HEK293 (cell line): ENCODE results near the gene ADAMTSL3.

Source experiments
- CTCF ChIA-PET: fragments of 350-600 bp; formaldehyde crosslinking; extraction: SDS; loops from one replicate; lab custom pipeline; 2021; ENCODE audit warnings: antibody characterized with exemption; lab: Yijun Ruan, JAX
- POLR2A ChIA-PET: fragments of 300-600 bp; formaldehyde crosslinking; extraction: SDS; loops from one replicate; lab custom pipeline; 2020; ENCODE audit warnings: antibody characterized with exemption, inconsistent platforms; lab: Yijun Ruan, JAX
- H3K27ac ChIP-seq: fragments of 200-500 bp; sonication (Bioruptor generic); 2 replicates; pipeline ENCODE4 v1.5.1; 2014; ENCODE audit warnings: low read depth, low read length, control low read depth, inconsistent platforms; ENCODE audit errors: extremely low read depth
- H3K36me3 ChIP-seq, 2 experiments: fragments of 200-500 bp in 1 of 2; sonication (Bioruptor generic) in 1 of 2; 1 replicate in 1 of 2; 2 replicates in 1 of 2; pipeline ENCODE4 v1.5.1; 2014 to 2017; ENCODE audit warnings: inconsistent platforms in 2 of 2, low read length in 2 of 2; ENCODE audit not compliant: control insufficient read depth in 2 of 2, insufficient read depth in 1 of 2
- H3K4me1 ChIP-seq: fragments of 200-500 bp; sonication (Bioruptor generic); 2 replicates; pipeline ENCODE4 v1.5.1; 2014; ENCODE audit warnings: mild to moderate bottlenecking, low read length, inconsistent platforms; ENCODE audit not compliant: control insufficient read depth, insufficient read depth
- H3K4me3 ChIP-seq: 2 replicates; pipeline ENCODE4 v1.5.1; 2011; ENCODE audit warnings: low read depth, mild to moderate bottlenecking, control low read depth, low read length, moderate library complexity
- H3K9me3 ChIP-seq: fragments of 200-500 bp; sonication (Bioruptor generic); 2 replicates; pipeline ENCODE4 v1.5.1; 2014; ENCODE audit warnings: low read depth, low read length, inconsistent platforms; ENCODE audit not compliant: control insufficient read depth, insufficient read depth
- CTCF ChIP-seq: fragments of 450-650 bp; formaldehyde crosslinking; IDR thresholded peaks from 2 replicates; pipeline ENCODE4 v1.5.1; 2016; ENCODE audit warnings: missing biosample characterization, missing genetic modification characterization
- FEZF1 ChIP-seq: fragments of 450-650 bp; formaldehyde crosslinking; IDR thresholded peaks from 2 replicates; pipeline ENCODE4 v1.5.1; 2016; ENCODE audit warnings: missing biosample characterization, missing genetic modification characterization
- HOXC10 ChIP-seq: sonication (generic); formaldehyde crosslinking; IDR thresholded peaks from 2 replicates; pipeline ENCODE4 v1.8.1; 2023; ENCODE audit warnings: mild to moderate bottlenecking, missing genetic modification reagents
- KLF1 ChIP-seq: fragments of 450-650 bp; formaldehyde crosslinking; IDR thresholded peaks from 2 replicates; pipeline ENCODE4 v1.5.1; 2016; ENCODE audit warnings: missing biosample characterization, missing genetic modification characterization
- MYNN ChIP-seq: fragments of 450-650 bp; formaldehyde crosslinking; IDR thresholded peaks from 2 replicates; pipeline ENCODE4 v1.5.1; 2016; ENCODE audit warnings: missing biosample characterization, missing genetic modification characterization, borderline replicate concordance
- OSR2 ChIP-seq: fragments of 450-650 bp; formaldehyde crosslinking; IDR thresholded peaks from 2 replicates; pipeline ENCODE4 v1.5.1; 2016; ENCODE audit warnings: missing biosample characterization, missing genetic modification characterization
- PBX3 ChIP-seq: sonication (generic); formaldehyde crosslinking; IDR thresholded peaks from 2 replicates; pipeline ENCODE4 v1.8.1; 2022; ENCODE audit warnings: mild to moderate bottlenecking, moderate library complexity, missing genetic modification reagents
- PRDM4 ChIP-seq: fragments of 450-650 bp; formaldehyde crosslinking; IDR thresholded peaks from 2 replicates; pipeline ENCODE4 v1.5.1; 2017; ENCODE audit warnings: missing biosample characterization, missing genetic modification characterization
- SP3 ChIP-seq: fragments of 450-650 bp; formaldehyde crosslinking; IDR thresholded peaks from 2 replicates; pipeline ENCODE4 v1.5.1; 2016; ENCODE audit warnings: missing biosample characterization, missing genetic modification characterization
- ZBTB21 ChIP-seq: fragments of 450-650 bp; formaldehyde crosslinking; IDR thresholded peaks from 2 replicates; pipeline ENCODE4 v1.5.1; 2017; ENCODE audit warnings: missing biosample characterization, missing genetic modification characterization
- ZBTB48 ChIP-seq: fragments of 450-650 bp; formaldehyde crosslinking; IDR thresholded peaks from 2 replicates; pipeline ENCODE4 v1.5.1; 2016; ENCODE audit warnings: missing biosample characterization, missing genetic modification characterization
- ZBTB6 ChIP-seq: fragments of 450-650 bp; formaldehyde crosslinking; IDR thresholded peaks from 2 replicates; pipeline ENCODE4 v1.5.1; 2017; ENCODE audit warnings: missing biosample characterization, missing genetic modification characterization
- ZFP37 ChIP-seq: fragments of 450-650 bp; formaldehyde crosslinking; IDR thresholded peaks from 2 replicates; pipeline ENCODE4 v1.5.1; 2016; ENCODE audit warnings: missing biosample characterization, missing genetic modification characterization
- ZFP69B ChIP-seq: fragments of 450-650 bp; formaldehyde crosslinking; IDR thresholded peaks from 2 replicates; pipeline ENCODE4 v1.5.1; 2016; ENCODE audit warnings: missing biosample characterization, missing genetic modification characterization
- ZNF10 ChIP-seq: fragments of 450-650 bp; formaldehyde crosslinking; IDR thresholded peaks from 2 replicates; pipeline ENCODE4 v1.5.1; 2017; ENCODE audit warnings: missing biosample characterization, missing genetic modification characterization
- ZNF112 ChIP-seq: fragments of 450-650 bp; formaldehyde crosslinking; IDR thresholded peaks from 2 replicates; pipeline ENCODE4 v1.5.0; 2017; ENCODE audit warnings: missing biosample characterization, missing genetic modification characterization
- ZNF114 ChIP-seq: fragments of 450-650 bp; formaldehyde crosslinking; IDR thresholded peaks from 2 replicates; pipeline ENCODE4 v1.5.0; 2017; ENCODE audit warnings: missing biosample characterization, missing genetic modification characterization
- ZNF138 ChIP-seq: fragments of 450-650 bp; formaldehyde crosslinking; IDR thresholded peaks from 2 replicates; pipeline ENCODE4 v1.5.1; 2016; ENCODE audit warnings: missing biosample characterization, missing genetic modification characterization, borderline replicate concordance
- ZNF184 ChIP-seq: fragments of 450-650 bp; IDR thresholded peaks from 2 replicates; pipeline ENCODE4 v1.5.1; 2018; ENCODE audit warnings: missing biosample characterization, mild to moderate bottlenecking, missing genetic modification characterization
- ZNF274 ChIP-seq, 2 experiments: fragments of 200-500 bp in 1 of 2; fragments of 450-650 bp in 1 of 2; sonication (Bioruptor generic) in 1 of 2; formaldehyde crosslinking in 1 of 2; IDR thresholded peaks; 2 replicates each; pipeline versions ENCODE4 v1.5.1 to v1.6.1; 2014 to 2016; ENCODE audit warnings: borderline replicate concordance in 1 of 2, inconsistent platforms in 1 of 2, low read length in 1 of 2, missing biosample characterization in 1 of 2, missing genetic modification characterization in 1 of 2
- ZNF366 ChIP-seq: fragments of 450-650 bp; formaldehyde crosslinking; conservative IDR thresholded peaks from 2 replicates; pipeline ENCODE4 v1.5.1; 2016; ENCODE audit warnings: missing biosample characterization, missing genetic modification characterization
- ZNF394 ChIP-seq: fragments of 450-650 bp; formaldehyde crosslinking; IDR thresholded peaks from 2 replicates; pipeline ENCODE4 v1.5.1; 2016; ENCODE audit warnings: missing biosample characterization, missing genetic modification characterization, mild to moderate bottlenecking, moderate library complexity, borderline replicate concordance
- ZNF510 ChIP-seq: fragments of 450-650 bp; formaldehyde crosslinking; IDR thresholded peaks from 2 replicates; pipeline ENCODE4 v1.5.1; 2018; ENCODE audit warnings: mild to moderate bottlenecking, missing genetic modification characterization, missing biosample characterization; ENCODE audit not compliant: insufficient replicate concordance
- ZNF660 ChIP-seq: fragments of 450-650 bp; IDR thresholded peaks from 2 replicates; pipeline ENCODE4 v1.5.1; 2018; ENCODE audit warnings: missing biosample characterization, mild to moderate bottlenecking, missing genetic modification characterization
- ZNF76 ChIP-seq: fragments of 450-650 bp; formaldehyde crosslinking; IDR thresholded peaks from 2 replicates; pipeline ENCODE4; 2016; ENCODE audit warnings: low read depth, missing biosample characterization, missing genetic modification characterization, borderline replicate concordance
- ZNF768 ChIP-seq: fragments of 450-650 bp; formaldehyde crosslinking; IDR thresholded peaks from 2 replicates; pipeline ENCODE4 v1.5.1; 2018; ENCODE audit warnings: missing biosample characterization, mild to moderate bottlenecking, missing genetic modification characterization
- ZNF776 ChIP-seq: fragments of 450-650 bp; formaldehyde crosslinking; IDR thresholded peaks from 2 replicates; pipeline ENCODE4 v1.5.0; 2017; ENCODE audit warnings: missing biosample characterization, missing genetic modification characterization, borderline replicate concordance
- ZNF792 ChIP-seq: fragments of 450-650 bp; formaldehyde crosslinking; IDR thresholded peaks from 2 replicates; pipeline ENCODE4 v1.5.1; 2016; ENCODE audit warnings: missing biosample characterization, missing genetic modification characterization
- ZNF843 ChIP-seq: fragments of 450-650 bp; formaldehyde crosslinking; IDR thresholded peaks from 2 replicates; pipeline ENCODE4 v1.5.1; 2016; ENCODE audit warnings: missing biosample characterization, missing genetic modification characterization

ADAMTSL3 gene

GRCh38 chr15:84079885-84080777 lies 426.2 kb downstream of the ADAMTSL3 start:
- POLR2A ChIA-PET = interaction anchor here (0.6 to 1.6 kb wide), 4 partner anchors 8 to 1283 kb away, joined by 3 to 6 read pairs (median 4); no protein-coding TSS in a partner anchor
- H3K36me3 ChIP-seq = peaks cover 3 to 5% of the 10 kb centered on the region in 2 experiments; a peak in 1 of 3 replicates
- H3K4me3 ChIP-seq = peak overlapping the region; percentile 89
- peaks cover 13% of the 10 kb centered on the region for H3K4me1 ChIP-seq
- H3K9me3 ChIP-seq = no peaks in the 10 kb centered on the region
- peak overlapping the region; percentile 59; the same call in 1 of the 2 replicates for H3K27ac ChIP-seq
- CTCF ChIA-PET = interaction anchor here (0.7 kb wide), 2 partner anchors 44 to 515 kb away, joined by 3 to 5 read pairs; no protein-coding TSS in a partner anchor
- TF ChIP-seq ZNF394 (tag by site-specific recombination) (peak; percentile 98), ZNF274 (IDR thresholded peaks at IDR 0.05; ENCODE audit: low read length) (no peak), ZNF274 (tag by site-specific recombination; IDR thresholded peaks at IDR 0.05; ENCODE audit: borderline replicate concordance) (no peak), ZNF792 (tag by site-specific recombination) (no peak), ZNF776 (tag by site-specific recombination) (no peak), ZFP69B (tag by site-specific recombination) (no peak), OSR2 (tag by site-specific recombination) (no peak), ZNF138 (tag by site-specific recombination) (no peak), PBX3 (no peak), ZNF112 (no peak), ZNF114 (tag by site-specific recombination) (no peak), FEZF1 (tag by site-specific recombination) (no peak), ZNF510 (tag by site-specific recombination) (no peak), SP3 (no peak), ZNF768 (tag by site-specific recombination) (no peak), CTCF (tag by site-specific recombination) (no peak), MYNN (tag by site-specific recombination) (peak; percentile 81), ZBTB6 (tag by site-specific recombination) (no peak), ZBTB48 (peak; percentile 40; the same call in 1 of the 2 replicates), ZBTB21 (tag by site-specific recombination) (no peak), ZNF76 (tag by site-specific recombination) (no peak), ZFP37 (no peak), ZNF184 (no peak), KLF1 (no peak), ZNF660 (tag by site-specific recombination) (no peak), ZNF843 (tag by site-specific recombination) (no peak), PRDM4 (tag by site-specific recombination) (no peak), ZNF10 (peak; percentile 79), HOXC10 (no peak), ZNF366 (tag by site-specific recombination) (peak; percentile 80)
